GM12878 (cell line): ENCODE measurements around the gene SSX2IP. TPM values are rescaled to one million over a fixed set of nuclear protein-coding genes. Genes with fewer than 3 reads are reported as not detected.
A peak's percentile ranks its signal among the peaks of the same experiment; 100 is the strongest.

ENCODE experiments used
- ASH2L ChIP-seq: fragments of 300-600, 200-600 bp; sonication (generic); IDR thresholded peaks from 2 replicates; pipeline ENCODE4 v1.6.1; 2017; ENCODE audit warnings: low read depth, mild to moderate bottlenecking, borderline replicate concordance
- CBFB ChIP-seq: IDR thresholded peaks from 2 replicates; pipeline ENCODE4 v1.6.1; 2016; ENCODE audit warnings: antibody characterized with exemption, low read depth
- CEBPB ChIP-seq, 2 experiments: fragments of 150-350 bp in 1 of 2; IDR thresholded peaks; 2 replicates each; pipeline ENCODE4 v1.6.1; 2012 to 2014; ENCODE audit warnings: low read depth in 2 of 2, low read length in 2 of 2, borderline replicate concordance in 1 of 2, inconsistent platforms in 1 of 2
- IKZF2 ChIP-seq, 2 experiments: fragments of 450-650 bp; IDR thresholded peaks; 2 replicates each; pipeline ENCODE4 v1.6.1; 2017; ENCODE audit warnings: mild to moderate bottlenecking in 2 of 2, moderate library complexity in 2 of 2
- IRF4 ChIP-seq: IDR thresholded peaks from 2 replicates; pipeline ENCODE4 v1.6.1; 2011; ENCODE audit warnings: low read depth, low read length
- JUNB ChIP-seq: IDR thresholded peaks from 2 replicates; pipeline ENCODE4 v1.6.1; 2016; ENCODE audit warnings: antibody characterized with exemption, mild to moderate bottlenecking
- MEF2A ChIP-seq: IDR thresholded peaks from 2 replicates; pipeline ENCODE4 v1.6.1; 2011; ENCODE audit warnings: low read depth, mild to moderate bottlenecking, low read length, moderate library complexity; ENCODE audit not compliant: insufficient read depth
- MXI1 ChIP-seq: fragments of 150-350 bp; IDR thresholded peaks from 2 replicates; pipeline ENCODE4 v1.6.1; 2011; ENCODE audit warnings: low read depth, mild to moderate bottlenecking, inconsistent platforms, low read length, improper control_type of control experiment
- POLR2A ChIP-seq: IDR thresholded peaks from 2 replicates; pipeline ENCODE4 v1.6.1; 2011; ENCODE audit warnings: low read depth, mild to moderate bottlenecking, low read length
- RAD21 ChIP-seq: IDR thresholded peaks from 2 replicates; pipeline ENCODE4 v1.6.1; 2011; ENCODE audit warnings: mild to moderate bottlenecking, low read depth, low read length, moderate library complexity; ENCODE audit not compliant: insufficient read depth
- RB1 ChIP-seq: fragments of 450-650 bp; formaldehyde crosslinking; IDR thresholded peaks from 2 replicates; pipeline ENCODE4 v1.6.1; 2017; ENCODE audit warnings: mild to moderate bottlenecking, borderline replicate concordance
- SRF ChIP-seq, 2 experiments: IDR thresholded peaks; 2 replicates each; pipeline ENCODE4 v1.6.1; 2011; ENCODE audit warnings: low read depth in 2 of 2, low read length in 2 of 2, mild to moderate bottlenecking in 1 of 2, moderate library complexity in 1 of 2
- TARDBP ChIP-seq: IDR thresholded peaks from 2 replicates; pipeline ENCODE4 v1.6.1; 2016; ENCODE audit warnings: borderline replicate concordance
- ZNF274 ChIP-seq: IDR thresholded peaks from one replicate; pipeline ENCODE4 v1.8.0; 2011; ENCODE audit not compliant: insufficient read length, insufficient read depth
- ZNF622 ChIP-seq: fragments of 450-650 bp; IDR thresholded peaks from 2 replicates; pipeline ENCODE4 v1.6.1; 2017; ENCODE audit warnings: mild to moderate bottlenecking, inconsistent platforms
- polyA plus RNA-seq, 11 experiments: library from polyadenylated mRNA; depleted of rRNA in 4 of 11; unstranded in 6 of 11; stranded (reverse) in 5 of 11; fragments of >200 nt; fragmentation: Nextera tagmentation in 4 of 11; fragmentation: Illumina TruSeq in 1 of 11; extraction: Ambion mirVana in 4 of 11; extraction: Trizol in 1 of 11; gene quantifications; 1 replicate in 1 of 11; 2 replicates in 10 of 11; pipeline versions ENCODE4 v1.2.1 to v1.2.3, GENCODE V29; 2011 to 2016; ENCODE audit warnings: inconsistent platforms in 2 of 11, missing spikeins in 2 of 11, low read depth in 1 of 11
- total RNA-seq, 4 experiments: library from RNA; depleted of rRNA in 3 of 4; stranded (reverse); fragments of >200 nt in 3 of 4; fragmentation: Illumina TruSeq in 1 of 4; extraction: Trizol in 1 of 4; gene quantifications; 2 replicates each; pipeline versions ENCODE4 v1.2.1 to v1.2.3, GENCODE V29; 2013 to 2021
- TF ChIP-seq, protein P1 (sequence below): fragments of 450-650 bp; IDR thresholded peaks from 2 replicates; pipeline ENCODE4 v1.6.1; 2017; ENCODE audit warnings: low read depth, mild to moderate bottlenecking, moderate library complexity
- TF ChIP-seq, protein P2 (sequence below): fragments of 450-650 bp; IDR thresholded peaks from 2 replicates; pipeline ENCODE4 v1.6.1; 2017; ENCODE audit warnings: borderline replicate concordance
- TF ChIP-seq, protein P3 (sequence below): fragments of 450-650 bp; IDR thresholded peaks from 2 replicates; pipeline ENCODE4 v1.6.1; 2016; ENCODE audit warnings: mild to moderate bottlenecking, moderate library complexity, borderline replicate concordance
- TF ChIP-seq, protein P4 (sequence below): IDR thresholded peaks from 2 replicates; pipeline ENCODE4 v1.6.1; 2011; ENCODE audit warnings: borderline replicate concordance, low read depth, mild to moderate bottlenecking, moderate library complexity, low read length; ENCODE audit not compliant: insufficient read depth, poor library complexity, severe bottlenecking

Gene SSX2IP
- total and polyA plus RNA-seq, 10 of the 15 experiments (the other 5 are each of a cell fraction or from before 2014, with no cell fraction given) = 3.3 to 14.0 (median 10.4) TPM

DNA sequence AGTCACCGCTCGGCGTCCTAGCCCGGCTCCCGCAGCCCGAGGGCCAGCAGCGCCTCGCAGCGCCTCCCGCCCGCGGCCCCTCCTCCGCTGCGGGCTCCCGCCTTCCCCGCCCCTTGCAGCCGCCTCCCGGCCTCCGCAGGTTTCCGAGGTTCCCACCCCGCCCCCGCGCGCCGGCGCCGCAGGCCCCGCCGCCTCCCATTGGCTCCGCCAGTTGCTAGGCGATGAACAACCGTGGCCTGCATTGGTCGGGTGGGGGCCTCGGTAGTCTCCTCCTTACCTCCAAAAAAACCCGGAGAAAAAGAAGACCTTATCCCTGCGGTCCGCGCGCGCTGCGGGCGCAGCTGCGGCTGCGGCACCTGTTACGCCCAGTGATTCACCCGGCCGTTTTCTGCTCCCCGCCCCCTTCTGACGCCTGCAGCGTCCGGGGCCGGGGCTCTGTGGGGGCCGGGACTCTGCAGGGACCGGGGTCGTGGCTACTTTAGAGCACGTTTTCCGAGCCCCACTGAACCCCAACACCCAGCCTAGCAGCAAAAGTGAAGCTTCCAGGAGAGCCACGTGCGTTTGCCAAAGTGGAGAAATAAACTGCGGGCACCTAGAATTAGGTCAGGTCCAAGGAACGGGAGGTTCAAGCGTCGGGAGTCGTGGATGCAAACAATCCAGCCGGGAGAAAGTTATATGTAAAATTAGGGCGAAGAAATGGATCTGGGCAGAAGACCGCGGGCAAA, at the start of gene SSX2IP (continued):
- TF ChIP-seq, protein P1, sequence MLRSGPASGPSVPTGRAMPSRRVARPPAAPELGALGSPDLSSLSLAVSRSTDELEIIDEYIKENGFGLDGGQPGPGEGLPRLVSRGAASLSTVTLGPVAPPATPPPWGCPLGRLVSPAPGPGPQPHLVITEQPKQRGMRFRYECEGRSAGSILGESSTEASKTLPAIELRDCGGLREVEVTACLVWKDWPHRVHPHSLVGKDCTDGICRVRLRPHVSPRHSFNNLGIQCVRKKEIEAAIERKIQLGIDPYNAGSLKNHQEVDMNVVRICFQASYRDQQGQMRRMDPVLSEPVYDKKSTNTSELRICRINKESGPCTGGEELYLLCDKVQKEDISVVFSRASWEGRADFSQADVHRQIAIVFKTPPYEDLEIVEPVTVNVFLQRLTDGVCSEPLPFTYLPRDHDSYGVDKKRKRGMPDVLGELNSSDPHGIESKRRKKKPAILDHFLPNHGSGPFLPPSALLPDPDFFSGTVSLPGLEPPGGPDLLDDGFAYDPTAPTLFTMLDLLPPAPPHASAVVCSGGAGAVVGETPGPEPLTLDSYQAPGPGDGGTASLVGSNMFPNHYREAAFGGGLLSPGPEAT = 0 out of 2 replicates have a peak, but pooled peaks have one; percentile 23
- TF ChIP-seq, protein P2, sequence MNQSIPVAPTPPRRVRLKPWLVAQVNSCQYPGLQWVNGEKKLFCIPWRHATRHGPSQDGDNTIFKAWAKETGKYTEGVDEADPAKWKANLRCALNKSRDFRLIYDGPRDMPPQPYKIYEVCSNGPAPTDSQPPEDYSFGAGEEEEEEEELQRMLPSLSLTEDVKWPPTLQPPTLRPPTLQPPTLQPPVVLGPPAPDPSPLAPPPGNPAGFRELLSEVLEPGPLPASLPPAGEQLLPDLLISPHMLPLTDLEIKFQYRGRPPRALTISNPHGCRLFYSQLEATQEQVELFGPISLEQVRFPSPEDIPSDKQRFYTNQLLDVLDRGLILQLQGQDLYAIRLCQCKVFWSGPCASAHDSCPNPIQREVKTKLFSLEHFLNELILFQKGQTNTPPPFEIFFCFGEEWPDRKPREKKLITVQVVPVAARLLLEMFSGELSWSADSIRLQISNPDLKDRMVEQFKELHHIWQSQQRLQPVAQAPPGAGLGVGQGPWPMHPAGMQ = peak; percentile 53; the same call in 1 of the 2 replicates
- TF ChIP-seq IRF4 (no peak), ASH2L (peak; percentile 80; the same call in 1 of the 2 replicates), MEF2A (0 out of 2 replicates have a peak, but pooled peaks have one; percentile 2), IKZF2 (IDR thresholded peaks at IDR 0.05) (peak; percentile 63 to 75), MXI1 (peak; percentile 54), SRF (IDR thresholded peaks at IDR 0.05; ENCODE audit: low read depth in 2 of 2, low read length in 2 of 2) (0 out of 4 replicates have a peak, but pooled peaks of 1 of the 2 experiments have one; percentile 14), POLR2A (peak; percentile 85), CBFB (peak; percentile 69; the same call in 1 of the 2 replicates), TARDBP (0 out of 2 replicates have a peak, but pooled peaks have one; percentile 10), RB1 (peak; percentile 46; the same call in 1 of the 2 replicates), RAD21 (no peak), JUNB (no peak), ZNF274 (no peak), CEBPB (IDR thresholded peaks at IDR 0.05; ENCODE audit: borderline replicate concordance in 1 of 2, low read depth in 2 of 2, low read length in 2 of 2) (no peak), ZNF622 (no peak)
- TF ChIP-seq, protein P3, sequence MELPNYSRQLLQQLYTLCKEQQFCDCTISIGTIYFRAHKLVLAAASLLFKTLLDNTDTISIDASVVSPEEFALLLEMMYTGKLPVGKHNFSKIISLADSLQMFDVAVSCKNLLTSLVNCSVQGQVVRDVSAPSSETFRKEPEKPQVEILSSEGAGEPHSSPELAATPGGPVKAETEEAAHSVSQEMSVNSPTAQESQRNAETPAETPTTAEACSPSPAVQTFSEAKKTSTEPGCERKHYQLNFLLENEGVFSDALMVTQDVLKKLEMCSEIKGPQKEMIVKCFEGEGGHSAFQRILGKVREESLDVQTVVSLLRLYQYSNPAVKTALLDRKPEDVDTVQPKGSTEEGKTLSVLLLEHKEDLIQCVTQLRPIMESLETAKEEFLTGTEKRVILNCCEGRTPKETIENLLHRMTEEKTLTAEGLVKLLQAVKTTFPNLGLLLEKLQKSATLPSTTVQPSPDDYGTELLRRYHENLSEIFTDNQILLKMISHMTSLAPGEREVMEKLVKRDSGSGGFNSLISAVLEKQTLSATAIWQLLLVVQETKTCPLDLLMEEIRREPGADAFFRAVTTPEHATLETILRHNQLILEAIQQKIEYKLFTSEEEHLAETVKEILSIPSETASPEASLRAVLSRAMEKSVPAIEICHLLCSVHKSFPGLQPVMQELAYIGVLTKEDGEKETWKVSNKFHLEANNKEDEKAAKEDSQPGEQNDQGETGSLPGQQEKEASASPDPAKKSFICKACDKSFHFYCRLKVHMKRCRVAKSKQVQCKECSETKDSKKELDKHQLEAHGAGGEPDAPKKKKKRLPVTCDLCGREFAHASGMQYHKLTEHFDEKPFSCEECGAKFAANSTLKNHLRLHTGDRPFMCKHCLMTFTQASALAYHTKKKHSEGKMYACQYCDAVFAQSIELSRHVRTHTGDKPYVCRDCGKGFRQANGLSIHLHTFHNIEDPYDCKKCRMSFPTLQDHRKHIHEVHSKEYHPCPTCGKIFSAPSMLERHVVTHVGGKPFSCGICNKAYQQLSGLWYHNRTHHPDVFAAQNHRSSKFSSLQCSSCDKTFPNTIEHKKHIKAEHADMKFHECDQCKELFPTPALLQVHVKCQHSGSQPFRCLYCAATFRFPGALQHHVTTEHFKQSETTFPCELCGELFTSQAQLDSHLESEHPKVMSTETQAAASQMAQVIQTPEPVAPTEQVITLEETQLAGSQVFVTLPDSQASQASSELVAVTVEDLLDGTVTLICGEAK = peak; percentile 9; the same call in 1 of the 2 replicates
- TF ChIP-seq, protein P4, sequence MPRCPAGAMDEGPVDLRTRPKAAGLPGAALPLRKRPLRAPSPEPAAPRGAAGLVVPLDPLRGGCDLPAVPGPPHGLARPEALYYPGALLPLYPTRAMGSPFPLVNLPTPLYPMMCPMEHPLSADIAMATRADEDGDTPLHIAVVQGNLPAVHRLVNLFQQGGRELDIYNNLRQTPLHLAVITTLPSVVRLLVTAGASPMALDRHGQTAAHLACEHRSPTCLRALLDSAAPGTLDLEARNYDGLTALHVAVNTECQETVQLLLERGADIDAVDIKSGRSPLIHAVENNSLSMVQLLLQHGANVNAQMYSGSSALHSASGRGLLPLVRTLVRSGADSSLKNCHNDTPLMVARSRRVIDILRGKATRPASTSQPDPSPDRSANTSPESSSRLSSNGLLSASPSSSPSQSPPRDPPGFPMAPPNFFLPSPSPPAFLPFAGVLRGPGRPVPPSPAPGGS = peak; percentile 25
